Stimulated activated CD8-positive, alpha-beta memory T cell treated with anti-CD3 and anti-CD28 coated beads, Interleukin-7, amount 100 ng/mL, for 4 hours (primary cell): ENCODE data around the gene IZUMO4.

Experiments
- DNase-seq, 2 donors: peaks; one replicate each; pipeline ENCODE4 v3.0.0-alpha.2; 2020; ENCODE audit warnings: low read depth in 2 of 2

IZUMO4 gene

GRCh38 chr19:2148482-2149135 is 51.9 kb downstream of the IZUMO4 start:
- no peak for DNase-seq
